PC-9 (cell line): ENCODE measurements around the gene KXD1. TPM values are rescaled to one million over a fixed set of nuclear protein-coding genes. Genes with fewer than 3 reads are reported as not detected.
"Not testable (repeated sequence)": the region's sequence is repeated elsewhere in the genome, so short reads cannot be mapped to it uniquely, and the experiment has no call there.

Experiments
- BruUV-seq: library from RNA; stranded (reverse); fragments of 400-500 nt; replicated peaks from 2 replicates; lab custom pipeline; 2021; lab: Mats Ljungman, UMichigan
- CTCF ChIA-PET: fragments of 300-600 bp; sonication (Branson Sonifier 250); formaldehyde crosslinking; loops from one replicate; lab custom pipeline; 2022; ENCODE audit warnings: antibody characterized with exemption; lab: Charles Lee
- POLR2A ChIA-PET: fragments of 300-600 bp; sonication (Branson Sonifier 250); formaldehyde crosslinking; loops from one replicate; lab custom pipeline; 2022; ENCODE audit warnings: antibody characterized with exemption; ENCODE audit not compliant: unreplicated experiment; lab: Charles Lee
- DNase-seq, 2 experiments: peaks; one replicate each; pipeline versions ENCODE4 v3.0.0 to v3.0.0-alpha.2; 2015 to 2022; ENCODE audit warnings: mixed read lengths in 1 of 2
- H2AFZ ChIP-seq: fragments of 200-600 bp; sonication (generic); 2 replicates; pipeline ENCODE4 v1.8.1; 2017; ENCODE audit warnings: antibody characterized with exemption
- H3F3A ChIP-seq: fragments of 200-600 bp; sonication (generic); 2 replicates; pipeline ENCODE4 v1.8.1; 2017; ENCODE audit warnings: antibody characterized with exemption, mild to moderate bottlenecking, low read depth; ENCODE audit not compliant: insufficient read depth
- H3K27ac ChIP-seq: fragments of 200-600 bp; sonication (generic); 2 replicates; pipeline ENCODE4 v1.6.1; 2016; ENCODE audit warnings: mixed run types
- H3K27me3 ChIP-seq: fragments of 200-600 bp; sonication (generic); 2 replicates; pipeline ENCODE4 v1.6.1; 2016; ENCODE audit warnings: low read depth, mixed run types; ENCODE audit not compliant: insufficient read depth
- H3K36me3 ChIP-seq: fragments of 200-600 bp; sonication (generic); 2 replicates; pipeline ENCODE4 v1.6.1; 2016; ENCODE audit warnings: low read depth, mixed run types
- H3K4me1 ChIP-seq: fragments of 200-600 bp; sonication (generic); replicated peaks from 2 replicates; pipeline ENCODE4 v1.6.1; 2016; ENCODE audit warnings: mixed run types; ENCODE audit not compliant: insufficient read depth
- H3K4me2 ChIP-seq: fragments of 200-600 bp; sonication (generic); 2 replicates; pipeline ENCODE4 v1.6.1; 2017; ENCODE audit warnings: mixed run types
- H3K4me3 ChIP-seq: fragments of 200-600 bp; sonication (generic); 2 replicates; pipeline ENCODE4 v1.6.1; 2016; ENCODE audit warnings: mixed run types
- H3K79me2 ChIP-seq: fragments of 200-600 bp; sonication (generic); 2 replicates; pipeline ENCODE4 v1.6.1; 2017; ENCODE audit warnings: low read depth, mixed run types
- H3K9me2 ChIP-seq: fragments of 200-600 bp; sonication (generic); 2 replicates; pipeline ENCODE4 v1.8.1; 2017; ENCODE audit warnings: mild to moderate bottlenecking; ENCODE audit not compliant: insufficient read depth
- H3K9me3 ChIP-seq: fragments of 200-600 bp; sonication (generic); 2 replicates; pipeline ENCODE4 v1.8.1; 2016; ENCODE audit warnings: low read depth; ENCODE audit not compliant: insufficient read depth
- H4K20me1 ChIP-seq: fragments of 200-600 bp; sonication (generic); 2 replicates; pipeline ENCODE4 v1.8.1; 2017; ENCODE audit not compliant: insufficient read depth
- CTCF ChIP-seq: fragments of 200-600 bp; sonication (generic); conservative IDR thresholded peaks from 2 replicates; pipeline ENCODE4 v1.6.1; 2017; ENCODE audit warnings: mixed run types, antibody characterized with exemption, mild to moderate bottlenecking, moderate library complexity
- EZH2 ChIP-seq: fragments of 200-600 bp; sonication (generic); IDR thresholded peaks from 2 replicates; pipeline ENCODE4 v1.8.0; 2017; ENCODE audit warnings: antibody characterized with exemption, low read depth
- intact Hi-C: fragments of 100-400 bp; cut with micrococcal nuclease; formaldehyde crosslinking; loops from one replicate; pipeline ENCODE4 v1.10.0; 2022; ENCODE audit not compliant: unreplicated experiment
- total RNA-seq: library from RNA; stranded (reverse); gene quantifications from 2 replicates; pipeline ENCODE4 v1.2.3, GENCODE V29; 2021

KXD1 gene
- total RNA-seq, 1 experiment from 2014 or later, result 101 TPM

DNA sequence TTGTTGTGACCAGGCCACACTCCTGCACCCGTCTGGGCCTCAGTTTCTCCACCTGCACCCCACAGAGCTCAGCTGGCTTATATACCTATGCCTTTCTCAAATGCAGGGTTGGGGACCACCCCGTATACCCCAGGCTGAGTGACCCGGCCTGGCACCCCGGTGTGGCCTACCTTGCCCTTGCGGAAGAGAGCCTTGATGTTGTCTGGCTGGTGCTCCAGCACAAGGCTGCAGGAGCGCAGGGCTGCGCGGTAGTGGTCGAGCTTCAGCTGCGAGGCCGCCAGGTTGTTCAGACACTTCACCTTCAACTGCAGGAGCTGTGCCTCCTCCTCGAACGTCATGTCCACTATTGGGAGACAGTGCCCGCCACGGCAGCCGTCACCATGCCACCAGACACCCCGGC is 20.2 kb upstream of the KXD1 start:
- no peak overlapping the region for H3K27ac ChIP-seq
- no peaks in the 10 kb centered on the region for H3K9me3 ChIP-seq
- no peak for TF ChIP-seq CTCF
- no peak for TF ChIP-seq EZH2
- intact Hi-C loops, result no loop called here
- H2AFZ ChIP-seq, result no peak overlapping the region
- DNase-seq, result no peak
- CTCF ChIA-PET, result no interaction called here
- H3K9me2 ChIP-seq, result no peaks in the 10 kb centered on the region
- peaks cover 4% of the 10 kb centered on the region; the same call in 1 of the 2 replicates for H3F3A ChIP-seq
- BruUV-seq, result no TSS peak
- H3K79me2 ChIP-seq, result peaks cover 15% of the 10 kb centered on the region
- peaks cover 4% of the 10 kb centered on the region; the same call in 1 of the 2 replicates for H3K4me1 ChIP-seq
- POLR2A ChIA-PET, result no interaction called here
- H3K36me3 ChIP-seq, result peaks cover 32% of the 10 kb centered on the region
- no peak overlapping the region for H3K4me2 ChIP-seq
- H3K4me3 ChIP-seq, result no peak overlapping the region
- H4K20me1 ChIP-seq, result no peaks in the 10 kb centered on the region
- H3K27me3 ChIP-seq, result no peaks in the 10 kb centered on the region

GRCh38 chr19:18538115-18538514 is 19.6 kb upstream of the KXD1 start:
- H3K27me3 ChIP-seq, result no peaks in the 10 kb centered on the region
- no TSS peak for BruUV-seq

GRCh38 chr19:18539372-18539771 is 18.3 kb upstream of the KXD1 start:
- no peak overlapping the region for H3K4me2 ChIP-seq
- peaks cover 32% of the 10 kb centered on the region for H3K36me3 ChIP-seq
- H4K20me1 ChIP-seq, result no peaks in the 10 kb centered on the region
- TF ChIP-seq CTCF, result no peak
- no peak for TF ChIP-seq EZH2
- CTCF ChIA-PET, result interaction anchor here (0.7 kb wide), 1 partner anchor 47 kb away, joined by 4 read pairs; no protein-coding TSS in a partner anchor
- no peak overlapping the region for H2AFZ ChIP-seq
- peaks cover 9% of the 10 kb centered on the region; the same call in 1 of the 2 replicates for H3F3A ChIP-seq
- peaks cover 17% of the 10 kb centered on the region for H3K79me2 ChIP-seq
- H3K27ac ChIP-seq, result no peak overlapping the region
- intact Hi-C loops, result no loop called here
- no peak overlapping the region for H3K4me3 ChIP-seq
- H3K9me3 ChIP-seq, result no peaks in the 10 kb centered on the region
- DNase-seq, result no peak
- POLR2A ChIA-PET, result no interaction called here
- no peaks in the 10 kb centered on the region for H3K9me2 ChIP-seq
- BruUV-seq, result no TSS peak
- no peaks in the 10 kb centered on the region for H3K27me3 ChIP-seq
- H3K4me1 ChIP-seq, result peaks cover 10% of the 10 kb centered on the region; the same call in 1 of the 2 replicates

More at GRCh38 chr19:18538115-18538514, 19.6 kb upstream of the KXD1 start:
- DNase-seq, result no peak
- CTCF ChIA-PET, result no interaction called here
- H2AFZ ChIP-seq, result no peak overlapping the region
- H3K36me3 ChIP-seq, result peaks cover 32% of the 10 kb centered on the region
- peaks cover 17% of the 10 kb centered on the region for H3K79me2 ChIP-seq
- H3K9me2 ChIP-seq, result no peaks in the 10 kb centered on the region
- H3F3A ChIP-seq, result peaks cover 4% of the 10 kb centered on the region; the same call in 1 of the 2 replicates
- H3K4me1 ChIP-seq, result peaks cover 4% of the 10 kb centered on the region; the same call in 1 of the 2 replicates
- no peak for TF ChIP-seq EZH2
- TF ChIP-seq CTCF, result no peak
- intact Hi-C loops, result no loop called here
- no peak overlapping the region for H3K4me2 ChIP-seq
- no peaks in the 10 kb centered on the region for H4K20me1 ChIP-seq
- H3K9me3 ChIP-seq, result no peaks in the 10 kb centered on the region
- no peak overlapping the region for H3K4me3 ChIP-seq
- H3K27ac ChIP-seq, result no peak overlapping the region
- POLR2A ChIA-PET, result no interaction called here

DNA sequence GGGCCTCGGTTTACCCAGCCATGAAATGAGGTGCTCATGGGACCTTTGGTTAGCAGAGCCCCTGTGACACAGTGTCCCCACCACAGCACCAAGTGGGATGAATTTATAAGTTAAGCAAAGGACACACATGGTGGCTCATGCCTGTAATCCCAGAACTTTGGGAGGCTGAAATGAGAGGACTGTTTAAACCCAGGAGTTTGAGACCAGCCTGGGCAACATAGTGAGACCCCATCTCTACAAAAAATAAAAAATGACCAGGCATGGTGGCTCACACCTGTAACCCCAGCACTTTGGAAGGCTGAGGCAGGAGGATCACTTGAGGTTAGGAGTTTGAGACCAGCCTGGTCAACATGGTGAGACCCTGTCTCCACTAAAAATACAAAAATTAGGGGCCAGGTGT is 17.5 kb upstream of the KXD1 start:
- Histone ChIP-seq H3K36me3 (peaks cover 32% of the 10 kb centered on the region), H3K79me2 (peaks cover 17% of the 10 kb centered on the region)
- BruUV-seq, H3K27ac ChIP-seq, H3K27me3 ChIP-seq, H3K4me3 ChIP-seq, CTCF ChIA-PET, intact Hi-C loops, H3K4me2 ChIP-seq, H3K4me1 ChIP-seq, POLR2A ChIA-PET, DNase-seq, H3K9me2 ChIP-seq, H3K9me3 ChIP-seq, H4K20me1 ChIP-seq, H2AFZ ChIP-seq, H3F3A ChIP-seq: not testable (repeated sequence)
